ENCODE measurements around the gene CPED1. TPM values are rescaled to one million over a fixed set of nuclear protein-coding genes. Genes with fewer than 3 reads are reported as not detected.

CPED1 gene
- total RNA-seq, 1 experiment from 2014 or later: 0.44 TPM

DNA sequence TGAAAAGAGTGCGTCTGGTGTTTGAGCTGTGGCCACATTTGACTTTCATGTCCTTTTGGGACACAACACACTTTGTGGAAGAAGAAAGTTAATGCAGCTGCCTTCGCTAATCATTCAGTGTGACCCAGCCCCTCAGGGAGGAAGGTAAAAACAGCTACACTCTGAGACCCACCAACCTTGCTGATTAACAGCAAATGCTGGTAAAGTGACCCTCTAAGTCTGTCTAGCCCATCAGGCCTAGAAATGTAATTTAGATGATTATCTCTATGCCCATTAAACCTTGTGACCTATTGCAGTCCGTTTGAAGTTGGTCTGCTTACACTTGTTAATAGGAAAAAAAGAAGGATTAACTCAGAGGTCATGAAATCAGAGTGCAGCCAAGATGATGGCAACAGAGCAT, 178.4 kb downstream of the CPED1 start:
- CTCF ChIA-PET: interaction anchor here (0.7 kb wide), 1 partner anchor 78 kb away, joined by 3 read pairs; no protein-coding TSS in a partner anchor
- Mint-ChIP-seq H3K27ac (no peak overlapping the region), H3K4me3 (no peak overlapping the region), H3K9me3 (no peaks in the 10 kb centered on the region), H3K4me1 (no peaks in the 10 kb centered on the region), H3K27me3 (ENCODE audit: low read depth) (no peaks in the 10 kb centered on the region; the same call in 1 of the 2 replicates), H3K36me3 (no peaks in the 10 kb centered on the region)
- POLR2A ChIA-PET: no interaction called here
- TF ChIP-seq, protein P1, sequence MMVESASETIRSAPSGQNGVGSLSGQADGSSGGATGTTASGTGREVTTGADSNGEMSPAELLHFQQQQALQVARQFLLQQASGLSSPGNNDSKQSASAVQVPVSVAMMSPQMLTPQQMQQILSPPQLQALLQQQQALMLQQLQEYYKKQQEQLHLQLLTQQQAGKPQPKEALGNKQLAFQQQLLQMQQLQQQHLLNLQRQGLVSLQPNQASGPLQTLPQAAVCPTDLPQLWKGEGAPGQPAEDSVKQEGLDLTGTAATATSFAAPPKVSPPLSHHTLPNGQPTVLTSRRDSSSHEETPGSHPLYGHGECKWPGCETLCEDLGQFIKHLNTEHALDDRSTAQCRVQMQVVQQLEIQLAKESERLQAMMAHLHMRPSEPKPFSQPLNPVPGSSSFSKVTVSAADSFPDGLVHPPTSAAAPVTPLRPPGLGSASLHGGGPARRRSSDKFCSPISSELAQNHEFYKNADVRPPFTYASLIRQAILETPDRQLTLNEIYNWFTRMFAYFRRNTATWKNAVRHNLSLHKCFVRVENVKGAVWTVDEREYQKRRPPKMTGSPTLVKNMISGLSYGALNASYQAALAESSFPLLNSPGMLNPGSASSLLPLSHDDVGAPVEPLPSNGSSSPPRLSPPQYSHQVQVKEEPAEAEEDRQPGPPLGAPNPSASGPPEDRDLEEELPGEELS (CRISPR knock-in tag; IDR thresholded peaks at IDR 0.05): no peak
- TF ChIP-seq, protein P2, sequence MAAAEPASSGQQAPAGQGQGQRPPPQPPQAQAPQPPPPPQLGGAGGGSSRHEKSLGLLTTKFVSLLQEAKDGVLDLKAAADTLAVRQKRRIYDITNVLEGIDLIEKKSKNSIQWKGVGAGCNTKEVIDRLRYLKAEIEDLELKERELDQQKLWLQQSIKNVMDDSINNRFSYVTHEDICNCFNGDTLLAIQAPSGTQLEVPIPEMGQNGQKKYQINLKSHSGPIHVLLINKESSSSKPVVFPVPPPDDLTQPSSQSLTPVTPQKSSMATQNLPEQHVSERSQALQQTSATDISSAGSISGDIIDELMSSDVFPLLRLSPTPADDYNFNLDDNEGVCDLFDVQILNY (CRISPR knock-in tag; IDR thresholded peaks at IDR 0.05): no peak
- TF ChIP-seq, protein P3, sequence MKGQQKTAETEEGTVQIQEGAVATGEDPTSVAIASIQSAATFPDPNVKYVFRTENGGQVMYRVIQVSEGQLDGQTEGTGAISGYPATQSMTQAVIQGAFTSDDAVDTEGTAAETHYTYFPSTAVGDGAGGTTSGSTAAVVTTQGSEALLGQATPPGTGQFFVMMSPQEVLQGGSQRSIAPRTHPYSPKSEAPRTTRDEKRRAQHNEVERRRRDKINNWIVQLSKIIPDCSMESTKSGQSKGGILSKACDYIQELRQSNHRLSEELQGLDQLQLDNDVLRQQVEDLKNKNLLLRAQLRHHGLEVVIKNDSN (CRISPR knock-in tag; IDR thresholded peaks at IDR 0.05): no peak
- TF ChIP-seq EMX1 (CRISPR knock-in tag; IDR thresholded peaks at IDR 0.05): no peak
- DNase-seq (ENCODE audit: low spot score): no peak
- ATAC-seq: no peak

DNA sequence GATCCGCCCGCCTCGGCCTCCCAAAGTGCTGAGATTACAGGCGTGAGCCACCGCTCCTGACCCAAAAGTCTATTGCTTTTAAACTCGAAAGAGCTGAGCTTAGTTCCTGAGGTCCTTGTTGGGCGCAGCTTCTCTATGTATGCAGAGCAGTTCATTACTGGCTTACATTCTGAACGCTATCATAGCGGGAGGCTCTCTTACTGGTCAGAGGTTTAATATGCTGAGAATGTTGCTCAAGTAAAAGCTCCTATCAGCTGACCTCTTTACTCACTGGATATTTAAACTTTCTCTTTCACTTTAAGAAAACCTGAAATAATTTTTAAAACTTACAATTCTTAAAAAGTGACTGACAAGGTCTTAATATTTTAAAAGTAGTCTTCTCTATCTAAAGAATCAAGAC, 179.5 kb downstream of the CPED1 start:
- ChIA-PET POLR2A (no interaction called here), CTCF (no interaction called here)
- Mint-ChIP-seq H3K27ac (no peak overlapping the region), H3K36me3 (no peaks in the 10 kb centered on the region), H3K27me3 (ENCODE audit: low read depth) (no peaks in the 10 kb centered on the region; the same call in 1 of the 2 replicates), H3K4me1 (no peaks in the 10 kb centered on the region), H3K4me3 (no peak overlapping the region), H3K9me3 (no peaks in the 10 kb centered on the region)
- DNase-seq (ENCODE audit: low spot score) (no peak), ATAC-seq (no peak)
- TF ChIP-seq, protein P4, sequence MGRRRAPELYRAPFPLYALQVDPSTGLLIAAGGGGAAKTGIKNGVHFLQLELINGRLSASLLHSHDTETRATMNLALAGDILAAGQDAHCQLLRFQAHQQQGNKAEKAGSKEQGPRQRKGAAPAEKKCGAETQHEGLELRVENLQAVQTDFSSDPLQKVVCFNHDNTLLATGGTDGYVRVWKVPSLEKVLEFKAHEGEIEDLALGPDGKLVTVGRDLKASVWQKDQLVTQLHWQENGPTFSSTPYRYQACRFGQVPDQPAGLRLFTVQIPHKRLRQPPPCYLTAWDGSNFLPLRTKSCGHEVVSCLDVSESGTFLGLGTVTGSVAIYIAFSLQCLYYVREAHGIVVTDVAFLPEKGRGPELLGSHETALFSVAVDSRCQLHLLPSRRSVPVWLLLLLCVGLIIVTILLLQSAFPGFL (CRISPR knock-in tag; IDR thresholded peaks at IDR 0.05; ENCODE audit: borderline replicate concordance): no peak
- TF ChIP-seq FOXJ3 (CRISPR knock-in tag; IDR thresholded peaks at IDR 0.05; ENCODE audit: borderline replicate concordance) (no peak), TEAD1 (CRISPR knock-in tag; IDR thresholded peaks at IDR 0.05) (no peak), ZBTB21 (CRISPR knock-in tag; IDR thresholded peaks at IDR 0.05; ENCODE audit: borderline replicate concordance) (no peak), EMX1 (CRISPR knock-in tag; IDR thresholded peaks at IDR 0.05) (no peak), TCF7 (CRISPR knock-in tag; IDR thresholded peaks at IDR 0.05; ENCODE audit: low read depth) (no peak)
- TF ChIP-seq, protein P5, sequence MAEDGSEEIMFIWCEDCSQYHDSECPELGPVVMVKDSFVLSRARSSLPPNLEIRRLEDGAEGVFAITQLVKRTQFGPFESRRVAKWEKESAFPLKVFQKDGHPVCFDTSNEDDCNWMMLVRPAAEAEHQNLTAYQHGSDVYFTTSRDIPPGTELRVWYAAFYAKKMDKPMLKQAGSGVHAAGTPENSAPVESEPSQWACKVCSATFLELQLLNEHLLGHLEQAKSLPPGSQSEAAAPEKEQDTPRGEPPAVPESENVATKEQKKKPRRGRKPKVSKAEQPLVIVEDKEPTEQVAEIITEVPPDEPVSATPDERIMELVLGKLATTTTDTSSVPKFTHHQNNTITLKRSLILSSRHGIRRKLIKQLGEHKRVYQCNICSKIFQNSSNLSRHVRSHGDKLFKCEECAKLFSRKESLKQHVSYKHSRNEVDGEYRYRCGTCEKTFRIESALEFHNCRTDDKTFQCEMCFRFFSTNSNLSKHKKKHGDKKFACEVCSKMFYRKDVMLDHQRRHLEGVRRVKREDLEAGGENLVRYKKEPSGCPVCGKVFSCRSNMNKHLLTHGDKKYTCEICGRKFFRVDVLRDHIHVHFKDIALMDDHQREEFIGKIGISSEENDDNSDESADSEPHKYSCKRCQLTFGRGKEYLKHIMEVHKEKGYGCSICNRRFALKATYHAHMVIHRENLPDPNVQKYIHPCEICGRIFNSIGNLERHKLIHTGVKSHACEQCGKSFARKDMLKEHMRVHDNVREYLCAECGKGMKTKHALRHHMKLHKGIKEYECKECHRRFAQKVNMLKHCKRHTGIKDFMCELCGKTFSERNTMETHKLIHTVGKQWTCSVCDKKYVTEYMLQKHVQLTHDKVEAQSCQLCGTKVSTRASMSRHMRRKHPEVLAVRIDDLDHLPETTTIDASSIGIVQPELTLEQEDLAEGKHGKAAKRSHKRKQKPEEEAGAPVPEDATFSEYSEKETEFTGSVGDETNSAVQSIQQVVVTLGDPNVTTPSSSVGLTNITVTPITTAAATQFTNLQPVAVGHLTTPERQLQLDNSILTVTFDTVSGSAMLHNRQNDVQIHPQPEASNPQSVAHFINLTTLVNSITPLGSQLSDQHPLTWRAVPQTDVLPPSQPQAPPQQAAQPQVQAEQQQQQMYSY (CRISPR knock-in tag; IDR thresholded peaks at IDR 0.05): no peak
- TF ChIP-seq, protein P6, sequence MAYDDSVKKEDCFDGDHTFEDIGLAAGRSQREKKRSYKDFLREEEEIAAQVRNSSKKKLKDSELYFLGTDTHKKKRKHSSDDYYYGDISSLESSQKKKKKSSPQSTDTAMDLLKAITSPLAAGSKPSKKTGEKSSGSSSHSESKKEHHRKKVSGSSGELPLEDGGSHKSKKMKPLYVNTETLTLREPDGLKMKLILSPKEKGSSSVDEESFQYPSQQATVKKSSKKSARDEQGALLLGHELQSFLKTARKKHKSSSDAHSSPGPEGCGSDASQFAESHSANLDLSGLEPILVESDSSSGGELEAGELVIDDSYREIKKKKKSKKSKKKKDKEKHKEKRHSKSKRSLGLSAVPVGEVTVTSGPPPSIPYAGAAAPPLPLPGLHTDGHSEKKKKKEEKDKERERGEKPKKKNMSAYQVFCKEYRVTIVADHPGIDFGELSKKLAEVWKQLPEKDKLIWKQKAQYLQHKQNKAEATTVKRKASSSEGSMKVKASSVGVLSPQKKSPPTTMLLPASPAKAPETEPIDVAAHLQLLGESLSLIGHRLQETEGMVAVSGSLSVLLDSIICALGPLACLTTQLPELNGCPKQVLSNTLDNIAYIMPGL (CRISPR knock-in tag; IDR thresholded peaks at IDR 0.05): no peak

DNA sequence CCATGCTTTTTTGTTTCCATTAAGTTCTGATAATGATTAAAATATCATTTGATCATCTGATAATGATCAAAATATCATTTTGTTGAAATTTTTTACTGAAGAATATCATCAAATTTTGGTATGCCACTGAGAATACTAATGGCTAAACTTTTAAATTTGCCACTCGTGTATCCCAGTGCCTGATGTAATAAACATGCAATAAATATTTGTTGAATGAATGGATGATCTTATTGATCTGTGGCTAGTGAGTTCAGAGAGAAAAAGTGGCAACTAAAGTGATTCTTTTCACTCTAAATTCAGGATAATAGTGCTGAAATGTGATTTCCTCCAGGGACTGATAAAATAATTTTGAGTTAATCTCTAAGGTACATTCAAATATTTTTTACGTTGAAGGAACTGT, 181.0 kb downstream of the CPED1 start:
- DNase-seq (ENCODE audit: low spot score): no peak
- Mint-ChIP-seq H3K4me1 (no peaks in the 10 kb centered on the region), H3K27ac (no peak overlapping the region), H3K4me3 (no peak overlapping the region), H3K9me3 (no peaks in the 10 kb centered on the region), H3K27me3 (ENCODE audit: low read depth) (no peaks in the 10 kb centered on the region; the same call in 1 of the 2 replicates), H3K36me3 (no peaks in the 10 kb centered on the region)
- CTCF ChIA-PET: no interaction called here
- no peak for ATAC-seq
- POLR2A ChIA-PET: no interaction called here
- TF ChIP-seq ELF4 (CRISPR knock-in tag; IDR thresholded peaks at IDR 0.05; ENCODE audit: low read depth): no peak
- TF ChIP-seq TEAD4 (CRISPR knock-in tag; IDR thresholded peaks at IDR 0.05): no peak
- TF ChIP-seq, protein P6 (CRISPR knock-in tag; IDR thresholded peaks at IDR 0.05): no peak
- TF ChIP-seq ZNF423 (CRISPR knock-in tag; IDR thresholded peaks at IDR 0.05): no peak
- no peak for TF ChIP-seq ETV6 (CRISPR knock-in tag; IDR thresholded peaks at IDR 0.05)
- TF ChIP-seq, protein P1 (CRISPR knock-in tag; IDR thresholded peaks at IDR 0.05): no peak
- TF ChIP-seq TP53 (CRISPR knock-in tag; IDR thresholded peaks at IDR 0.05): no peak
- TF ChIP-seq IRF2 (CRISPR knock-in tag; IDR thresholded peaks at IDR 0.05; ENCODE audit: borderline replicate concordance, low read depth): no peak

Data from WTC11 (cell line).